Prostate gland (tissue), 2 donors: Measurements from ENCODE around the gene DPM2. TPM values are rescaled to one million over a fixed set of nuclear protein-coding genes. Genes with fewer than 3 reads are reported as not detected.

Source experiments
- DNase-seq: peaks from one replicate; pipeline ENCODE4 v3.0.0-alpha.2; 2019; ENCODE audit warnings: low spot score
- H3K27ac ChIP-seq, 2 donors: fragments of 200-600 bp; sonication (generic); 2 replicates each; pipeline ENCODE4 v1.5.1; 2017 to 2019
- H3K27me3 ChIP-seq: fragments of 200-600 bp; sonication (generic); replicated peaks from 2 replicates; pipeline ENCODE4 v1.5.1; 2019; ENCODE audit not compliant: insufficient read depth
- H3K36me3 ChIP-seq, 2 donors: fragments of 200-600 bp; sonication (generic); 1 replicate in 1 of 2; 2 replicates in 1 of 2; pipeline versions ENCODE4 v1.5.1 to v1.8.1; 2017 to 2019
- H3K4me1 ChIP-seq: fragments of 200-600 bp; sonication (generic); replicated peaks from 2 replicates; pipeline ENCODE4 v1.5.1; 2019
- H3K4me3 ChIP-seq, 2 donors: fragments of 200-600 bp; sonication (generic); 2 replicates each; pipeline ENCODE4 v1.5.1; 2017 to 2019
- H3K9me3 ChIP-seq: fragments of 200-600 bp; sonication (generic); 2 replicates; pipeline ENCODE4 v1.5.1; 2017
- POLR2A ChIP-seq: fragments of 450-650 bp; IDR thresholded peaks from one replicate; pipeline ENCODE4 v1.6.1; 2016; ENCODE audit warnings: antibody characterized with exemption, mild to moderate bottlenecking
- POLR2AphosphoS5 ChIP-seq: sonication (generic); formaldehyde crosslinking; IDR thresholded peaks from one replicate; pipeline ENCODE4 v1.6.1; 2017; ENCODE audit warnings: antibody characterized with exemption
- WGBS: methylation state at CpG from one replicate; pipeline ENCODE4 v1.1.5; 2018; 5-methylcytosine and 5-hydroxymethylcytosine counted together
- intact Hi-C: fragments of 100-400 bp; cut with DNase I; formaldehyde crosslinking; loops from one replicate; pipeline ENCODE4 v1.14.2; 2022
- total RNA-seq, 2 donors: library from RNA; depleted of rRNA; stranded (reverse); fragments of >200 nt; gene quantifications; one replicate each; pipeline ENCODE4 v1.1.0, GENCODE V29; 2016
- TF ChIP-seq, protein P1 (sequence below), 4 experiments: fragments of 200-600 bp in 2 of 4; fragments of 450-650 bp in 2 of 4; sonication (generic) in 2 of 4; IDR thresholded peaks; 1 replicate in 3 of 4; 2 replicates in 1 of 4; pipeline ENCODE4 v1.5.1; 2016 to 2019; ENCODE audit warnings: antibody characterized with exemption in 4 of 4, mild to moderate bottlenecking in 2 of 4, moderate library complexity in 2 of 4

The DPM2 gene
- total RNA-seq, 2 donors from 2014 or later = 28.1 to 28.2 TPM

DNA sequence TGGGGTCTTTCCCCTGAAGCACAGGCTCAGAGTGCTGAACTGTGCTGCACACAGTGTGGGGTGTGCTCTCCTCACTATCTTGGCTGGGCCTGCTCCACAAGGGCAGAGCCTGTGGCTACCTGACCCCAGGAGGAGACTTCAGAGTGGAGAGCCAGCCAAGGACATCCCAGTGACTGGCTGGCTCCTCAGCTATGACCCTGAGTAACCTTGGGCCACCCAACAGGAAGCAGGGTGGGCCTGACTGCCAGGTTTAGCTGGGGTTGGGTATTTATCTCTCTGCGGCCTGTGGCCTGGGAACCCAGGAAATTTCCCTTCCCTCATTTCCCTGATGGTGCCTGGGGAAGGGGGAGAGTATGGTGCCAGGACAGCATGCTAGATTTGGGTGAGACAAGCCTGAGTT is 45.3 kb upstream of the DPM2 start:
- Histone ChIP-seq H3K9me3 (no peaks in the 10 kb centered on the region), H3K36me3 (no peaks in the 10 kb centered on the region), H3K4me1 (no peaks in the 10 kb centered on the region), H3K4me3 (no peak overlapping the region), H3K27ac (no peak overlapping the region), H3K27me3 (no peaks in the 10 kb centered on the region)
- TF ChIP-seq, protein P1, sequence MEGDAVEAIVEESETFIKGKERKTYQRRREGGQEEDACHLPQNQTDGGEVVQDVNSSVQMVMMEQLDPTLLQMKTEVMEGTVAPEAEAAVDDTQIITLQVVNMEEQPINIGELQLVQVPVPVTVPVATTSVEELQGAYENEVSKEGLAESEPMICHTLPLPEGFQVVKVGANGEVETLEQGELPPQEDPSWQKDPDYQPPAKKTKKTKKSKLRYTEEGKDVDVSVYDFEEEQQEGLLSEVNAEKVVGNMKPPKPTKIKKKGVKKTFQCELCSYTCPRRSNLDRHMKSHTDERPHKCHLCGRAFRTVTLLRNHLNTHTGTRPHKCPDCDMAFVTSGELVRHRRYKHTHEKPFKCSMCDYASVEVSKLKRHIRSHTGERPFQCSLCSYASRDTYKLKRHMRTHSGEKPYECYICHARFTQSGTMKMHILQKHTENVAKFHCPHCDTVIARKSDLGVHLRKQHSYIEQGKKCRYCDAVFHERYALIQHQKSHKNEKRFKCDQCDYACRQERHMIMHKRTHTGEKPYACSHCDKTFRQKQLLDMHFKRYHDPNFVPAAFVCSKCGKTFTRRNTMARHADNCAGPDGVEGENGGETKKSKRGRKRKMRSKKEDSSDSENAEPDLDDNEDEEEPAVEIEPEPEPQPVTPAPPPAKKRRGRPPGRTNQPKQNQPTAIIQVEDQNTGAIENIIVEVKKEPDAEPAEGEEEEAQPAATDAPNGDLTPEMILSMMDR (IDR thresholded peaks at IDR 0.05) = no peak
- TF ChIP-seq POLR2AphosphoS5 (no peak), POLR2A (no peak)
- DNase-seq = no peak
- intact Hi-C loops = loop anchor here (5.0 kb wide), 2 partner anchors 41 to 54 kb away; no protein-coding TSS in a partner anchor
- WGBS = 100% methylated on average over 1 of the region's 1 CpG

DNA sequence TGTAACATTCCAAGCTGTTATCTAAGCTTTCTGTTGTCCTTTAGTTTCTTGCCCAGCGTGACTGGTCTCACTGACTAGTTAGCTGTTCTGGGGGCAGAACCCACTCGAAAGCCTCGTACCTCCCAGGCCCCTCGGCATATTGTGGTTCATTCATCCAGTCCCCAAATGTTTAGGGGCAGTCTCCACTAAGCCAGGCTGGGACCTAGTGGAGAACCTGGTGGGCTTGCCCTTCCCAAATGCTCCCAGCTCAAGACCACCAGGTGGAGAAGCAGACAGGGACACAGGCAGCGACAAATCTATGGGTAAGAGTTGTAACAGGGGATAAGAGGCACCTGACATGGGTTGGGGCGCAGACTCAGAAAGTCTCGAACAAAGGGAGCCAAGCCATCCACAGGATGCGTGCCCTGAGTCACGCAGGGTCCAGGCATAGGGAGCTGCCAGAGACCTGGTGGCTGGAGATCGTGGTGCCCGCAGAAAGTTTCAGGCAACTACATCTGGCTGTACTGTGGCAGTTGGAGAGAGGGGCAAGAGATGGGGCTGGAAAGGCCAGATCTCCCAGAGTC is 44.0 kb upstream of the DPM2 start:
- Histone ChIP-seq H3K27ac (peak overlapping the region; percentile 90 to 92), H3K9me3 (no peaks in the 10 kb centered on the region), H3K4me3 (peak overlapping the region; percentile 85 to 92), H3K27me3 (no peaks in the 10 kb centered on the region), H3K36me3 (no peaks in the 10 kb centered on the region), H3K4me1 (peaks cover 5% of the 10 kb centered on the region)
- 64% methylated on average over 11 of the region's 11 CpGs for WGBS
- TF ChIP-seq, protein P1 (IDR thresholded peaks at IDR 0.05) = no peak
- TF ChIP-seq POLR2A = no peak
- no peak for TF ChIP-seq POLR2AphosphoS5
- intact Hi-C loops = loop anchor here (5.0 kb wide), 2 partner anchors 39 to 56 kb away; no protein-coding TSS in a partner anchor
- no peak for DNase-seq

DNA sequence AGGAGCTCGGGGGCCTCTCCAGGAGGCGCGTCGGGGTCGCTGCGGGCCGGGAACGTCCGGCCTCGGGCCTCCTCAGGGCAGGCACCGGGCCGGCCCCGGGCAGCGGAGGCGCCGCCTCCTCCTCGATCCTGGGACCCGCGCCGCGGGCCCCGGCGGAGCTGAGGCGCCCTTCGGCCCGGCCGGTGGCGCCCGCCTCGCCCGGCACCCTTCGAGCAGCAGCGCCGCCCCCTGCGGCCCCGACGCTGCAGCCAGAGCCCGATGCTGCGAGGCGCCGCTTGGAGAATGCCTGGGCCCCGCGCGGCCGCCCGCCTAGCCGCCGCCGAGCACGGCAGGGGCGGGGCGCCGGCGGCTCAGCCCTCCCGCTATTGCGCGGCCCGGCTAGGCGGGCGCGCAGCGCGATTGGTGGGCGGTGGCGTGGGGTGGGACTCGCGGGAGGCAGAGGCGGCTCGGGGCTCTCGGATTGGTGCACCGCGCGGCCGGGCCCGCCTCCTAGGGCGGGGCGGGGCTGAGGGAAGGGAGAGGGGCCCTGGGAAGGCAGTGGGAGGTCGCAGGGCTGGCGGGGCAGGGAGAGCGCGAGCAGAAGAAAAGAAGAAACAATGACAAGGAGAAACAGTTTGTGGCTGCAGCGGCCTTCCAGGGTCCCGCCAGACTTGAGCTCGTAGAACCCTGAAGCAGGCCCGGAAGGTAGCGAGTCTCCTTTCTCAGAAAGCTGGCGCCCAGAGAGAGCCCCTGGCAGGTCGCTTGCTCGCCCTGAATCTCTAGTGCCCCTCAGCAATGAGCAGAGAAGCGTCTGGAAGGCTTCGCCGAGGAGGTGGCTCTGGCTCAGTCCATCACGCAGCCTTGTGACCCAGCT is 43.3 kb upstream of the DPM2 start, which contains the start of gene EEIG1:
TSS of gene EEIG1 (minus strand) at position 284 of the 853 bp plus-strand sequence. CDS start 852 bp downstream, outside the sequence.
- Histone ChIP-seq H3K27ac (peak within 1 kb of the TSS; percentile 90 to 92), H3K4me3 (peak within 1 kb of the TSS; percentile 85 to 92), H3K27me3 (no peaks in the 10 kb centered on the region), H3K36me3 (no peaks in the 10 kb centered on the region), H3K4me1 (peaks cover 12% of the 10 kb centered on the region), H3K9me3 (no peaks in the 10 kb centered on the region)
- intact Hi-C loops = loop anchor here (5.0 kb wide), 2 partner anchors 39 to 56 kb away; no protein-coding TSS in a partner anchor
- under 1% methylated on average over 33 of the region's 93 CpGs for WGBS
- TF ChIP-seq, protein P1 (IDR thresholded peaks at IDR 0.05) = no peak
- TF ChIP-seq POLR2AphosphoS5 = peak; percentile 75
- peak; percentile 80 for TF ChIP-seq POLR2A
- peak; percentile 95 for DNase-seq

DNA sequence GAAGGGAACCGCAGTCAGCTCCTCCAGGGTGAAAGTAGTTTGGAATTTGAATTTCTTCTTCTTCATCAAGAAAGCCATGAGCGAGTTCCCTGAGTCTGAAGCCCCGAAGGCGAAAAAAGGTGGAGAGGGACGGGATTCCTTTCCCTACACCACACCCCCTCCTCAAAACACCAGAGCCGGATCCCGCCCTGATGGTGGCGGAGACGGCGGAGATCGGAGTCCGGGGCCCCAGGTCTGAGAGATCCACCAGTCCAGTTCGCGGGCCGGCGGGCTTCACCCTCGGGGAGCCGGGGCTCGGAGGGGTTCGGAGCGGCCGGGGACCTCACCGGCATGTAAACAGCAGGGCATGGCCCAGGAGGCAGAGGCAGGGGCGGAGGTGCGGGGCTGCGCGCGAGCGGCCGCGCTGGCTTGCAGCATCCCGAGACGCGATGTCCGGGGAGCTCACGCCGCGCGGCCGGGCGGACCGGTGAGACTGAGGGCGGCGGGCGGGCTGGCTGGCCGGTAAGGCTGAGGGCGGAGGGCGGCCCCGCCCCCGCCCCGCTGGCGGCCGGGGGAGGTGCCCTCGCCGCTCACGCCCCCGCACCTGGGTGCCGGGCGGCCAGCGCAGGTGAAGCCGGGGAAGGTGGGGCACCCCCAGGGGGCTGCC is 42.5 kb upstream of the DPM2 start:
- Histone ChIP-seq H3K36me3 (no peaks in the 10 kb centered on the region), H3K27ac (peak overlapping the region; percentile 80 to 92), H3K4me3 (peak overlapping the region; percentile 85 to 92), H3K9me3 (no peaks in the 10 kb centered on the region), H3K27me3 (no peaks in the 10 kb centered on the region), H3K4me1 (peaks cover 18% of the 10 kb centered on the region)
- TF ChIP-seq POLR2A = peak; percentile 88
- no peak for TF ChIP-seq POLR2AphosphoS5
- intact Hi-C loops = loop anchor here (5.0 kb wide), 2 partner anchors 38 to 57 kb away; no protein-coding TSS in a partner anchor
- 2% methylated on average over 34 of the region's 61 CpGs for WGBS
- DNase-seq = peak; percentile 62
